KOPT-K1 (cell line): ENCODE results near the gene ORM2.
A peak's percentile ranks its signal among the peaks of the same experiment; 100 is the strongest.

Source experiments
- H3K27ac ChIP-seq: fragments of 200-600 bp; sonication (generic); 2 replicates; pipeline ENCODE4 v1.5.1; 2016; ENCODE audit warnings: antibody characterized with exemption, mild to moderate bottlenecking, low read depth, low read length; ENCODE audit not compliant: poor library complexity, severe bottlenecking
- H3K36me3 ChIP-seq: fragments of 200-600 bp; sonication (generic); 2 replicates; pipeline ENCODE4 v1.5.1; 2017; ENCODE audit warnings: antibody characterized with exemption, mild to moderate bottlenecking, low read length, moderate library complexity; ENCODE audit not compliant: insufficient read depth
- H3K9me3 ChIP-seq: fragments of 200-600 bp; sonication (generic); 2 replicates; pipeline ENCODE4 v1.5.1; 2017; ENCODE audit warnings: antibody characterized with exemption, low read length, mild to moderate bottlenecking; ENCODE audit not compliant: insufficient read depth, poor library complexity, severe bottlenecking

The ORM2 gene

GRCh38 chr9:114344188-114344566 lies 14.5 kb downstream of the ORM2 start:
- Histone ChIP-seq H3K27ac (no peak overlapping the region), H3K36me3 (peaks cover 100% of the 10 kb centered on the region), H3K9me3 (no peaks in the 10 kb centered on the region)

- Histone ChIP-seq H3K9me3 (no peaks in the 10 kb centered on the region), H3K27ac (no peak overlapping the region), H3K36me3 (peaks cover 100% of the 10 kb centered on the region)
Measured at GRCh38 chr9:114344692-114345091, 15.0 kb downstream of the ORM2 start.

GRCh38 chr9:114345493-114346065 lies 15.9 kb downstream of the ORM2 start:
- Histone ChIP-seq H3K9me3 (no peaks in the 10 kb centered on the region), H3K27ac (no peak overlapping the region), H3K36me3 (peaks cover 100% of the 10 kb centered on the region)

GRCh38 chr9:114346146-114346545 lies 16.5 kb downstream of the ORM2 start:
- H3K27ac ChIP-seq = no peak overlapping the region
- no peaks in the 10 kb centered on the region for H3K9me3 ChIP-seq
- peaks cover 100% of the 10 kb centered on the region for H3K36me3 ChIP-seq

- H3K36me3 ChIP-seq = peaks cover 100% of the 10 kb centered on the region
- H3K9me3 ChIP-seq = no peaks in the 10 kb centered on the region
- H3K27ac ChIP-seq = no peak overlapping the region
Measured at GRCh38 chr9:114347675-114348074, 18.0 kb downstream of the ORM2 start.

GRCh38 chr9:114348261-114348905 lies 18.7 kb downstream of the ORM2 start:
- no peaks in the 10 kb centered on the region for H3K9me3 ChIP-seq
- peaks cover 100% of the 10 kb centered on the region for H3K36me3 ChIP-seq
- H3K27ac ChIP-seq = peak overlapping the region; percentile 22

GRCh38 chr9:114348906-114349482 lies 19.3 kb downstream of the ORM2 start:
- Histone ChIP-seq H3K27ac (peak overlapping the region; percentile 20), H3K36me3 (peaks cover 100% of the 10 kb centered on the region), H3K9me3 (no peaks in the 10 kb centered on the region)

GRCh38 chr9:114349713-114350480 lies 20.2 kb downstream of the ORM2 start:
- Histone ChIP-seq H3K36me3 (peaks cover 99% of the 10 kb centered on the region), H3K27ac (peak overlapping the region; percentile 14), H3K9me3 (no peaks in the 10 kb centered on the region)

GRCh38 chr9:114350636-114351401 lies 21.1 kb downstream of the ORM2 start:
- Histone ChIP-seq H3K9me3 (no peaks in the 10 kb centered on the region), H3K36me3 (peaks cover 99% of the 10 kb centered on the region), H3K27ac (no peak overlapping the region)

GRCh38 chr9:114351932-114352331 lies 22.3 kb downstream of the ORM2 start:
- peaks cover 99% of the 10 kb centered on the region for H3K36me3 ChIP-seq

GRCh38 chr9:114355821-114356220 lies 26.2 kb downstream of the ORM2 start:
- no peaks in the 10 kb centered on the region for H3K9me3 ChIP-seq
- H3K36me3 ChIP-seq = peaks cover 99% of the 10 kb centered on the region
- H3K27ac ChIP-seq = no peak overlapping the region

More at GRCh38 chr9:114351932-114352331, 22.3 kb downstream of the ORM2 start:
- Histone ChIP-seq H3K9me3 (no peaks in the 10 kb centered on the region), H3K27ac (no peak overlapping the region)

- Histone ChIP-seq H3K9me3 (no peaks in the 10 kb centered on the region), H3K27ac (no peak overlapping the region), H3K36me3 (peaks cover 99% of the 10 kb centered on the region)
Measured at GRCh38 chr9:114356792-114357191, 27.1 kb downstream of the ORM2 start.

GRCh38 chr9:114357360-114357759 lies 27.7 kb downstream of the ORM2 start:
- H3K36me3 ChIP-seq = peaks cover 99% of the 10 kb centered on the region
- no peak overlapping the region for H3K27ac ChIP-seq
- no peaks in the 10 kb centered on the region for H3K9me3 ChIP-seq

- H3K9me3 ChIP-seq = no peaks in the 10 kb centered on the region
- H3K36me3 ChIP-seq = peaks cover 99% of the 10 kb centered on the region
- no peak overlapping the region for H3K27ac ChIP-seq
Measured at GRCh38 chr9:114357911-114358328, 28.3 kb downstream of the ORM2 start.

GRCh38 chr9:114359801-114360200 lies 30.1 kb downstream of the ORM2 start:
- Histone ChIP-seq H3K36me3 (peaks cover 100% of the 10 kb centered on the region), H3K9me3 (no peaks in the 10 kb centered on the region), H3K27ac (no peak overlapping the region)
